PFSK-1 (cell line): ENCODE results near the gene IRF2BPL.

Source experiments
- FOXP2 ChIP-seq: optimal IDR thresholded peaks from 2 replicates; pipeline ENCODE3; 2011; ENCODE audit warnings: borderline replicate concordance, control low read depth, inconsistent platforms; ENCODE audit not compliant: insufficient read depth; ENCODE audit errors: extremely low read length, extremely low read depth
- POLR2AphosphoS5 ChIP-seq: IDR thresholded peaks from 2 replicates; pipeline ENCODE4 v1.6.1; 2012; ENCODE audit warnings: low read depth, mild to moderate bottlenecking, control low read depth, low read length, moderate library complexity
- SIN3A ChIP-seq: IDR thresholded peaks from 2 replicates; pipeline ENCODE4 v1.6.1; 2012; ENCODE audit warnings: mild to moderate bottlenecking, low read length, moderate library complexity, borderline replicate concordance; ENCODE audit not compliant: insufficient read depth
- TAF1 ChIP-seq: IDR thresholded peaks from 2 replicates; pipeline ENCODE4 v1.6.1; 2012; ENCODE audit warnings: low read length, control low read depth, borderline replicate concordance; ENCODE audit not compliant: insufficient read depth
- TF ChIP-seq, protein P1 (sequence below), 2 experiments: IDR thresholded peaks; 2 replicates each; pipeline versions ENCODE4 v1.6.1 to v1.8.0; 2011 to 2012; ENCODE audit warnings: low read depth in 2 of 2, low read length in 2 of 2, control low read depth in 1 of 2, inconsistent platforms in 1 of 2, mild to moderate bottlenecking in 1 of 2, moderate library complexity in 1 of 2; ENCODE audit not compliant: insufficient read depth in 1 of 2

Gene IRF2BPL

GRCh38 chr14:77032844-77033621, 4.5 kb upstream of the IRF2BPL start:
- TF ChIP-seq FOXP2 (no peak), SIN3A (peak; percentile 58; the same call in 1 of the 2 replicates), TAF1 (0 out of 2 replicates have a peak, but pooled peaks have one; percentile 55), POLR2AphosphoS5 (no peak; the same call in 1 of the 2 replicates)
- TF ChIP-seq, protein P1, sequence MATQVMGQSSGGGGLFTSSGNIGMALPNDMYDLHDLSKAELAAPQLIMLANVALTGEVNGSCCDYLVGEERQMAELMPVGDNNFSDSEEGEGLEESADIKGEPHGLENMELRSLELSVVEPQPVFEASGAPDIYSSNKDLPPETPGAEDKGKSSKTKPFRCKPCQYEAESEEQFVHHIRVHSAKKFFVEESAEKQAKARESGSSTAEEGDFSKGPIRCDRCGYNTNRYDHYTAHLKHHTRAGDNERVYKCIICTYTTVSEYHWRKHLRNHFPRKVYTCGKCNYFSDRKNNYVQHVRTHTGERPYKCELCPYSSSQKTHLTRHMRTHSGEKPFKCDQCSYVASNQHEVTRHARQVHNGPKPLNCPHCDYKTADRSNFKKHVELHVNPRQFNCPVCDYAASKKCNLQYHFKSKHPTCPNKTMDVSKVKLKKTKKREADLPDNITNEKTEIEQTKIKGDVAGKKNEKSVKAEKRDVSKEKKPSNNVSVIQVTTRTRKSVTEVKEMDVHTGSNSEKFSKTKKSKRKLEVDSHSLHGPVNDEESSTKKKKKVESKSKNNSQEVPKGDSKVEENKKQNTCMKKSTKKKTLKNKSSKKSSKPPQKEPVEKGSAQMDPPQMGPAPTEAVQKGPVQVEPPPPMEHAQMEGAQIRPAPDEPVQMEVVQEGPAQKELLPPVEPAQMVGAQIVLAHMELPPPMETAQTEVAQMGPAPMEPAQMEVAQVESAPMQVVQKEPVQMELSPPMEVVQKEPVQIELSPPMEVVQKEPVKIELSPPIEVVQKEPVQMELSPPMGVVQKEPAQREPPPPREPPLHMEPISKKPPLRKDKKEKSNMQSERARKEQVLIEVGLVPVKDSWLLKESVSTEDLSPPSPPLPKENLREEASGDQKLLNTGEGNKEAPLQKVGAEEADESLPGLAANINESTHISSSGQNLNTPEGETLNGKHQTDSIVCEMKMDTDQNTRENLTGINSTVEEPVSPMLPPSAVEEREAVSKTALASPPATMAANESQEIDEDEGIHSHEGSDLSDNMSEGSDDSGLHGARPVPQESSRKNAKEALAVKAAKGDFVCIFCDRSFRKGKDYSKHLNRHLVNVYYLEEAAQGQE (IDR thresholded peaks at IDR 0.05; ENCODE audit: insufficient read depth in 1 of 2, low read depth in 2 of 2, low read length in 2 of 2), result no peak; a peak in 1 of 4 replicates

- TF ChIP-seq TAF1 (no peak), SIN3A (no peak), POLR2AphosphoS5 (no peak), FOXP2 (no peak)
- TF ChIP-seq, protein P1 (IDR thresholded peaks at IDR 0.05; ENCODE audit: insufficient read depth in 1 of 2, low read depth in 2 of 2, low read length in 2 of 2), result no peak
These were observed 4.0 kb upstream of the IRF2BPL start for GRCh38 chr14:77032491-77032843.

DNA sequence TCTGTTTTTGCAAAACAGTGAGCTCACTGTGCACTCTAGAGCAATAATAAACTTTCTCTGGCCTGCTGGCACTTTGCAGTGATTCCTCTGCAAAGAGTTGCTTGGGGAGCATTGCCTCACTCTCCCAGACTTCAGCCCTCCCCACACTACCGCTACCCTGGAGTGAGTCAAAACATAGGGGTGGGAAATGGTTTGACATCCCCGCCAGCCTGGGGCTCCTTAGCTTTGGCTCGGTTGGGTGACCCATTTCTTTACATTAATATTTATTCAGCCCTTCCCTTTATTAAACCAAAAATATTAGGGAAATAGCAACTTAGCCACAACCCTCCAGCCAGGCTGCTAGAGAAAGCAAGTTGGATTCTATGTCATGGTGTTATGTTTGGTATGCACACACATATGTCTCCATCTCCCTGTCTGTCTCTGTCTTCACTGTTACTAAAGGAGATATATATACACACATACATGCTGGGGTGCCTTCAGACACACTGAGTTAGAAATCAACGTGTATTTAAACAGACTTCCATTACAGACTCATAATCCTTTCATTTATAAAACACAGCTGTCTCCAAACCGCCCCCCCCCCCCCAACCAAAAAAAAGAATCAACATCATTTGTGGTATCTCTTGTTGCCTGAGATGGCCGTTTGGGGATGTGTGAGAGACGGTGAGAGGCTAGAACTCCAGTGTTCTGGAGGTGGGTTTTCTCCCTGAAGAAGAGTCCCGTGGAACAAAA, 3.4 kb upstream of the IRF2BPL start:
- TF ChIP-seq POLR2AphosphoS5 (no peak), SIN3A (no peak), FOXP2 (no peak), TAF1 (no peak)
- TF ChIP-seq, protein P1 (IDR thresholded peaks at IDR 0.05; ENCODE audit: insufficient read depth in 1 of 2, low read depth in 2 of 2, low read length in 2 of 2), result no peak

DNA sequence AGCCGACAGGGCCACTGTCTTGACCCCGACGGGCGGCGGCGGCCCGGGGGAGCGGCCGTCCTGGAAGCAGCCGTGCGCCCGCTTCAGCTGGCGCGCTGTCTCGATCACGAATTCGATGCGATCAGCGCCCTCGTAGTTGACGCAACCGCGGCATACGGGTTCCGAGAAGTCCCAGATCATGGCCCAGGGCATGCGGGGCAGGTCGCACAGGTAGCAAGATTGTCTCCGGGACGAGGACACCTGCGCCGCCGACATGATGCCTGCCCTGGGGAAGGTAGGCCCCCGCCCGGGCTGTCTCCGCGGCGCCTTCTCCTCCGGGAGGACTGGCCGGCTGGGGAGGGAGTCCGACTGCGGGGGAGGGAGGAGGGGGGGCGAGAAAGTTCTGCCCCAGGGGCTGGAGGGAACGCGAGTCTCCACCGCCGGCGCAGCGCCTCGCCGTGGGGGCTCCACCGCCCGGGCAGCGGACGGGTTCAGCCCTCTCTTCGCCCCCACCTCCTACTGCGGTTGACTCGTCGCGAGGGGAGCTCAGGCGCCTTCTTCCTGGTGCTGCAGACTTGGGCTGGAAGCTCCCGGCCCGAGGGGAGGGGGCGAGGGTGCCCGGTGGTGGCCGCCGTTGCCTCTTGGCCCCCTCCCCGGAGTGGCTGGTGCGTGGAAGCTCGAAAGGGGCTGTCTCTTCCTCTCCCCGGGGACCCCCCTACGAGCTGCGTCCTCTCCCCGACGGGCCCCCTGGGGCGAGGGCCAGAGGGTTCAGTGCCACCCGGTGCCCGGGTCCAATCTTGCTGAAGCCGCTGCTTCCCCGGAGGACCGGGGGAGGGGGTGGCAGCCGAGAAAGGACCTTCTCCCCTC, 747 bp downstream of the IRF2BPL start:
- TF ChIP-seq POLR2AphosphoS5 (peak; percentile 22; the same call in 1 of the 2 replicates), FOXP2 (no peak)

- TF ChIP-seq TAF1 (no peak), SIN3A (no peak), FOXP2 (no peak), POLR2AphosphoS5 (no peak)
- TF ChIP-seq, protein P1 (IDR thresholded peaks at IDR 0.05; ENCODE audit: insufficient read depth in 1 of 2, low read depth in 2 of 2, low read length in 2 of 2), result no peak
These were observed 1.5 kb downstream of the IRF2BPL start for GRCh38 chr14:77026930-77027537.
